GM10266 (cell line): Measurements from ENCODE around the gene L3MBTL4.

ENCODE experiments used
- DNase-seq: peaks from one replicate; pipeline ENCODE4 v3.0.0; 2012; ENCODE audit errors: extremely low spot score
- CTCF ChIP-seq: IDR thresholded peaks from 2 replicates; pipeline ENCODE4 v1.5.1; 2012; ENCODE audit warnings: mild to moderate bottlenecking, low read depth; ENCODE audit not compliant: control insufficient read depth, insufficient read depth; ENCODE audit errors: missing control alignments

Gene L3MBTL4

GRCh38 chr18:6370886-6371635, 43.6 kb downstream of the L3MBTL4 start:
- no peak for DNase-seq
- TF ChIP-seq CTCF: no peak

GRCh38 chr18:6370410-6370809, 44.3 kb downstream of the L3MBTL4 start:
- TF ChIP-seq CTCF: no peak
- no peak for DNase-seq

- no peak for TF ChIP-seq CTCF
- DNase-seq: no peak
These were observed 46.7 kb downstream of the L3MBTL4 start for GRCh38 chr18:6368017-6368416.

GRCh38 chr18:6367208-6367607, 47.5 kb downstream of the L3MBTL4 start:
- DNase-seq: no peak
- no peak for TF ChIP-seq CTCF

- DNase-seq: no peak
- no peak for TF ChIP-seq CTCF
These were observed 47.9 kb downstream of the L3MBTL4 start for GRCh38 chr18:6366776-6367175.

GRCh38 chr18:6365385-6365784, 49.3 kb downstream of the L3MBTL4 start:
- TF ChIP-seq CTCF: no peak

GRCh38 chr18:6363216-6363615, 51.5 kb downstream of the L3MBTL4 start:
- no peak for TF ChIP-seq CTCF

More at GRCh38 chr18:6365385-6365784, 49.3 kb downstream of the L3MBTL4 start:
- no peak for DNase-seq

More at GRCh38 chr18:6363216-6363615, 51.5 kb downstream of the L3MBTL4 start:
- DNase-seq: peak; percentile 59
